Nephron progenitor cell (in vitro differentiated cells): ENCODE results near the gene GUCY1A2.

Experiments used
- DNase-seq: peaks from one replicate; pipeline ENCODE4 v3.0.0; 2021
- H3K27ac Mint-ChIP-seq: 2 replicates; pipeline ENCODE4 v1.8.0; 2021; ENCODE audit warnings: mild to moderate bottlenecking, moderate library complexity, mixed read lengths
- H3K27me3 Mint-ChIP-seq: 2 replicates; pipeline ENCODE4 v1.8.0; 2021; ENCODE audit warnings: mild to moderate bottlenecking, low read depth, mixed read lengths; ENCODE audit not compliant: poor library complexity
- H3K36me3 Mint-ChIP-seq: 2 replicates; pipeline ENCODE4 v1.8.0; 2021; ENCODE audit warnings: low read depth, mixed read lengths
- H3K4me1 Mint-ChIP-seq: 2 replicates; pipeline ENCODE4 v1.8.0; 2021; ENCODE audit warnings: mixed read lengths
- H3K4me3 Mint-ChIP-seq: 2 replicates; pipeline ENCODE4 v1.8.0; 2021; ENCODE audit warnings: mild to moderate bottlenecking, moderate library complexity, mixed read lengths
- H3K9me3 Mint-ChIP-seq: 2 replicates; pipeline ENCODE4 v1.8.0; 2021; ENCODE audit warnings: mild to moderate bottlenecking, moderate library complexity, mixed read lengths
- TF ChIP-seq, protein P1 (sequence below): fragments of 200-600 bp; sonication (generic); IDR thresholded peaks from 2 replicates; pipeline ENCODE4 v1.5.0; 2021; ENCODE audit warnings: antibody characterized with exemption

The GUCY1A2 gene

DNA sequence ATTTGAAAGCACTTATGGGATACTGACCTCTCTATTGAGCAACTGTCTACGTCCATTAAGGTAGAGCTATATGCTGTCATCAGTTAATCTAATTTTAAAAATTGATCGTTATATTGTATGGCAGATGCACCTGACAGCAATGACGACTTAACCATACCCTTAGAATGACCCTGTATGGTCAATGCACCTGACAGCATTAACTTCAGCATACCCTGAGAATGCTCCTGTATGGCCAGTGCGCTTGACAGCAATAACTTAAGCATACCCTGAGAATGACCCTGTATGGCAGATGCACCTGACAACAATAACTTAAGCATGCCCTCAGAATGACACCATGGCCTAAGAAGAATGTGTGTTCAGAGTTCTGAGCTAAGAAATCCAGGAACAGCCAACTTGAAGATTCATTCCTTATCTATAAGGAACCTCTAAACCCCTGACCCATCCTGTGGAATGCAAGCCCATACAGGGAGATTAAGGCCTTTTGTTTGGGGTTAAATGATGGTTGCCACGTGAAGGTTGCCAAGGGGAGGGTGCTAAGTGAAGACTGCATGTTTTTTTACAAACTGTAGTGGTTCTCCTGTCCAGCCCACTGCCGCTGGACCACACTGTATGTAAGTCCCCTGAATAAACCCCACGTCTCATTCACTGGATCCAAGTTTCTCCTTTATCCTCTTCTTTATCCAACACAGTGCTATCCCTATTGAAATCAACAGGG lies 138.3 kb downstream of the GUCY1A2 start:
- TF ChIP-seq, protein P1, sequence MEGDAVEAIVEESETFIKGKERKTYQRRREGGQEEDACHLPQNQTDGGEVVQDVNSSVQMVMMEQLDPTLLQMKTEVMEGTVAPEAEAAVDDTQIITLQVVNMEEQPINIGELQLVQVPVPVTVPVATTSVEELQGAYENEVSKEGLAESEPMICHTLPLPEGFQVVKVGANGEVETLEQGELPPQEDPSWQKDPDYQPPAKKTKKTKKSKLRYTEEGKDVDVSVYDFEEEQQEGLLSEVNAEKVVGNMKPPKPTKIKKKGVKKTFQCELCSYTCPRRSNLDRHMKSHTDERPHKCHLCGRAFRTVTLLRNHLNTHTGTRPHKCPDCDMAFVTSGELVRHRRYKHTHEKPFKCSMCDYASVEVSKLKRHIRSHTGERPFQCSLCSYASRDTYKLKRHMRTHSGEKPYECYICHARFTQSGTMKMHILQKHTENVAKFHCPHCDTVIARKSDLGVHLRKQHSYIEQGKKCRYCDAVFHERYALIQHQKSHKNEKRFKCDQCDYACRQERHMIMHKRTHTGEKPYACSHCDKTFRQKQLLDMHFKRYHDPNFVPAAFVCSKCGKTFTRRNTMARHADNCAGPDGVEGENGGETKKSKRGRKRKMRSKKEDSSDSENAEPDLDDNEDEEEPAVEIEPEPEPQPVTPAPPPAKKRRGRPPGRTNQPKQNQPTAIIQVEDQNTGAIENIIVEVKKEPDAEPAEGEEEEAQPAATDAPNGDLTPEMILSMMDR, result no peak
- Mint-ChIP-seq H3K27ac (no peak overlapping the region), H3K4me1 (no peaks in the 10 kb centered on the region), H3K36me3 (no peaks in the 10 kb centered on the region), H3K9me3 (no peaks in the 10 kb centered on the region), H3K27me3 (no peaks in the 10 kb centered on the region), H3K4me3 (no peak overlapping the region)
- DNase-seq, result no peak

DNA sequence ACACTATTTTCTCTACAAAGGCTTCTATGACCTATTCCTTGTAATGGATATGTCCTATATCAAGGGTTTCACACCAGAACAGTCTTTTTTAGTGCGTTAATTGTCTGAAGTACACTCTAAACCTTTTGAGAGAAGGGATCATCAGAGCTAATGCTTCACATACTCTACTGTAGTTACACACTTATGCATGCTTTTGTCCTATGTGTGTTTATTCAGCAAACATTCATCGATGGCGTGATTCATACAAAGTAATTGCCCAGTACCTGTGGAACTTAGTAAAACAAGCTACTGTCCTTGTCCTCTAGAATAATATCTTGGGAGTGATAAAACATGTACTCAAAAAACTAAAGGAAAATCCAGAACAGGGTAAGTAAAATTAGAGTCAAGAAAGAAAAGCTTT lies 139.2 kb downstream of the GUCY1A2 start:
- Mint-ChIP-seq H3K9me3 (no peaks in the 10 kb centered on the region), H3K27me3 (no peaks in the 10 kb centered on the region), H3K4me1 (no peaks in the 10 kb centered on the region), H3K27ac (no peak overlapping the region), H3K4me3 (no peak overlapping the region), H3K36me3 (no peaks in the 10 kb centered on the region)
- TF ChIP-seq, protein P1, result no peak
- no peak for DNase-seq

DNA sequence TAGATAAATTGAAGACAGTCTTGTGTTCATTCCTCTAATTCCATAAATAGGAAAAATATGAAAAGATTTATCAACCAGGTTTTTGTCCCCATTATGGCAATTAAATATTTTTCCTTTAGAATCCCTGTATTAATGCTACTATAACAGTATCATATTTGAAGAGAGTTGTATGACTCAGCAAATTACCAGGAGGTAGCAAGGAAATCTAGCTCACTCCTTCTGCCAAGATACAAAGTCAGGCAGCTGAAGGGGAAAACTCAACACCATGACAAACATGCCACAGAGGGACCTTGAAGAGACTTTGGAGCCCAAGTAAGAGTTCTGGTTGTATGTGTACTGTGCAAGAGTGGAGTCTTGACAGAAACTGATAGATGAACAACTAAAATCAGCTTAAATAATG lies 143.3 kb downstream of the GUCY1A2 start:
- TF ChIP-seq, protein P1, result no peak
- Mint-ChIP-seq H3K4me3 (no peak overlapping the region), H3K4me1 (no peaks in the 10 kb centered on the region), H3K27ac (no peak overlapping the region), H3K27me3 (no peaks in the 10 kb centered on the region), H3K36me3 (no peaks in the 10 kb centered on the region), H3K9me3 (no peaks in the 10 kb centered on the region)
- DNase-seq, result no peak

DNA sequence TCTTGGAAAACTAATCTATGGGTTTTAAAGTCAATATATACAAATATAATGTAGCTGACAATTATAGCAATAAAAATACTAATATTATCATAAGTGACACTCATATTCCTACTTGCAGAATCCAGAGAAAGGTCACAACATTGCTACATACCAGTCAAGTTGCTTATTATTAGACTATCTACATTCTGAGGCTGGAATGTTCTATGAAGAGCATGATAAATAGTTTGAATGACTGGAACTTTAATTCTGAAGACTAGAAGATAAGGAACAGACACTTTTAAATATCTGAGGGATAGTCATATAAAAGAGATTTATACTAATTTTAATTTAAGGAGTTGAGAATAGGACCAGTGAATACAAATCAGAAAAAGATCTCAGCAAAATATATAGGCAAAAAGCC lies 146.0 kb downstream of the GUCY1A2 start:
- no peaks in the 10 kb centered on the region for H3K4me1 Mint-ChIP-seq
- no peaks in the 10 kb centered on the region for H3K9me3 Mint-ChIP-seq
- no peak overlapping the region for H3K4me3 Mint-ChIP-seq
- H3K27me3 Mint-ChIP-seq, result no peaks in the 10 kb centered on the region
- no peak overlapping the region for H3K27ac Mint-ChIP-seq
- no peaks in the 10 kb centered on the region for H3K36me3 Mint-ChIP-seq
- DNase-seq, result no peak
- TF ChIP-seq, protein P1, result no peak

DNA sequence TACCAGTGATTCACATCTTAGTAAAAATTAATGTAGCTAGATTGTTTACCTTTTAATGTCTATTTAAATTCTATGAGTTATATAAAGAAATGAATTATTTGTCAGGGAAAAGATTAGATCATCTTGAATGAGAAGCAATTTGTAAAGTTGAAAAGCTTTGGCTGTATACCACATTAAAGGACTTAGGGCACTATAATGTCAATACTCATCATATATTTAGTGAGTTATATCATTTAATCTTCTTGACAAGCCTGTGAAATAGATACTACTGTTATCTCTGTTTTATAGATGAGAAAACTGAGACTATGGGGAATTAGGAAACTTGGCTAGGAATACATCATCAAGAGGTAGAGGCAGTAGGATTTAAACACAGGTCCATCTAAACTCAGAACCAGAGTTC lies 160.1 kb downstream of the GUCY1A2 start:
- Mint-ChIP-seq H3K4me1 (no peaks in the 10 kb centered on the region), H3K36me3 (no peaks in the 10 kb centered on the region), H3K9me3 (peaks cover 4% of the 10 kb centered on the region), H3K27ac (no peak overlapping the region), H3K27me3 (peaks cover 3% of the 10 kb centered on the region), H3K4me3 (no peak overlapping the region)
- TF ChIP-seq, protein P1, result no peak
- no peak for DNase-seq

DNA sequence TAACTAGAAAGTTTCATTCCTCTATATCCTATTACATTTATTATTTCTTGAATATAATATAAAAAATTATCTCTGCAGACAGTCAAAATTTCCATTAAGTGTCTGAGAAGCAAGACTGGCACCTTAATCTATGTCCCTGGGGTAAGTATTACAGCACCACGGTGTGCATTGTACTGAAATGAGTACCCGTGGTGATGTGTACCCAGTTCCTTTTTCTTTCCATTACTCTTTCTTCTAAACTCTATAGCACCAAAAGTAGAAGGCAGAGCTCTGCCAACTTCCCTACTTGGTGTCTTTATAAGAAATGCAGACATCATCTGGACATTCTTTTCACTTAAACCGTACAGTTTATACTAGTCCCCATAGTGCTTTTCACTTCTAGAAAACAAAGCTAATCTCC lies 161.7 kb downstream of the GUCY1A2 start:
- H3K9me3 Mint-ChIP-seq, result peaks cover 13% of the 10 kb centered on the region
- no peak overlapping the region for H3K4me3 Mint-ChIP-seq
- no peak for DNase-seq
- no peak overlapping the region for H3K27ac Mint-ChIP-seq
- H3K4me1 Mint-ChIP-seq, result no peaks in the 10 kb centered on the region
- TF ChIP-seq, protein P1, result no peak
- H3K36me3 Mint-ChIP-seq, result no peaks in the 10 kb centered on the region
- peaks cover 3% of the 10 kb centered on the region for H3K27me3 Mint-ChIP-seq
